Measurements from ENCODE around the gene TXNDC15.
A peak's percentile ranks its signal among the peaks of the same experiment; 100 is the strongest.
"Not testable (repeated sequence)": the region's sequence is repeated elsewhere in the genome, so short reads cannot be mapped to it uniquely, and the experiment has no call there.

TXNDC15 gene

DNA sequence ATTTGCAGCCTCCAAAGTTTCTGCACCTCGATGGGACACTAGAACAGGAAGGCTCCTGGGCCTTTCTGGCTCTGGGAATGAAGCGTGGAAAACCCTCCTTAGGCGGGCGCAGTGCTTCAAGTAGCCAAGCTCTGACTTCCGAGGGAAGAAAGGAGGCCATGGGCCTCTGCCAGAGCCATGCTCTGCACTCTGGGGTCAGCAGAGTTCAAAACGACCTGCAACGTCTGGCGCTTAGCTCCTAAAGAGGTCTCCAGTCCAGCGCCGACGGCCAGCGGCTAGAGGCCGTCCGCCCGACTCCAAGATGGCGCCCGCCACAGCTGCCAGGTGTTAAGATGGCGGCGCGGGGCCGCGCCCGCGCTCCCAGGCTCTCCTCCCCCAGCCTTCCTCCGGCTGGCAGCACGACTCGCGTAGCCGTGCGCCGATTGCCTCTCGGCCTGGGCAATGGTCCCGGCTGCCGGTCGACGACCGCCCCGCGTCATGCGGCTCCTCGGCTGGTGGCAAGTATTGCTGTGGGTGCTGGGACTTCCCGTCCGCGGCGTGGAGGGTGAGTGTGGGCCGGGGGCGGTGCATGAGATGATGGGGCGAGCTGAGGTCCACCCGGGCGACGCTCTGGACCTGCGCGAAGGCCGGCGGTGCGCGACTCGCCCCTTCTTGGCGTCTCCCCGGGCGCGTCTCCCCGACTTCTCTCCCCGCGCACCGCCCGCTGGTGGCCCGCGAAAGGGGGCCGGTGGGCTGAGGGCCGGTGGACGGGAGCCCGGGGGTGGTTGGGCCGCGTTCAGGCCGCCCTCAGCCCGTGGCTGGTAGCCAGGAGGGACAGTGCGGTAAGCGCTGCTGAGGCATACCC is at the start of gene TXNDC15:
Gene TXNDC15 (plus strand): TSS at position 385 of the 844 bp plus-strand sequence. CDS start 57 bp downstream, at position 442.
- Histone ChIP-seq H3K9me3 (no peaks in the 10 kb centered on the region), H3K27me3 (no peaks in the 10 kb centered on the region), H3K27ac (peak within 1 kb of the TSS; percentile 95), H3K4me1 (peaks cover 32% of the 10 kb centered on the region), H3K36me3 (no peaks in the 10 kb centered on the region), H4K20me1 (peaks cover 5% of the 10 kb centered on the region; the same call in 1 of the 2 replicates), H3K9ac (peak within 1 kb of the TSS; percentile 96), H3K4me2 (peak within 1 kb of the TSS; percentile 94), H3K4me3 (peak within 1 kb of the TSS; percentile 94)
- no peak for TF ChIP-seq Cebpa-rat (IDR thresholded peaks at IDR 0.05)

- no peaks in the 10 kb centered on the region for H4K20me1 ChIP-seq
- H3K36me3 ChIP-seq = peaks cover 90% of the 10 kb centered on the region
- no peaks in the 10 kb centered on the region for H3K27me3 ChIP-seq
- peaks cover 9% of the 10 kb centered on the region for H3K4me1 ChIP-seq
- no peak for TF ChIP-seq Cebpa-rat (IDR thresholded peaks at IDR 0.05)
- H3K9ac ChIP-seq = no peak overlapping the region
- no peak overlapping the region for H3K4me3 ChIP-seq
- H3K9me3 ChIP-seq = no peaks in the 10 kb centered on the region
- no peak overlapping the region for H3K27ac ChIP-seq
- H3K4me2 ChIP-seq = peak overlapping the region; percentile 20
Measured at GRCh38 chr5:134824681-134825080, 49.5 kb upstream of the TXNDC15 start.

DNA sequence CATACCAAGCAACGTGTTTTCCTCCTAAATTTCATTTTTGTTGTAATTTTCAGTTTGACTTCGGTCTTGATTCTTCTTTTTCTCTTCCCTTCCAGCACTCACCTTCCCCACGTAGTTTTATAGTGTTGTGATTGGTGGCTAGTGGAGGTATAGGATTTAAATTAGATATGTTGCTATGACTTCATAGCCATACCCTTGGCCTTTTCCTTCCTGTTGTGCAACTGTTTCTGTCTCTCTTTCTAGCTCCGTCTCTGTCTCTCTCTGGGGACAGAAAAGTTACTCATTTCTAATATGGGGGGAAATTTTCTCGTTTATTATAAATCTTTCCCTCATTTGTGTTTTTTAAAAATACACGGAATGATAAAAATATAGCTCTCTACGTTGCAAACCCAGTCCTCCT is 49.0 kb upstream of the TXNDC15 start:
- Histone ChIP-seq H3K36me3 (peaks cover 88% of the 10 kb centered on the region), H3K27me3 (no peaks in the 10 kb centered on the region), H3K4me1 (peaks cover 9% of the 10 kb centered on the region), H4K20me1 (no peaks in the 10 kb centered on the region), H3K4me2 (peak overlapping the region; percentile 20), H3K9me3 (no peaks in the 10 kb centered on the region), H3K27ac (no peak overlapping the region), H3K4me3 (no peak overlapping the region), H3K9ac (no peak overlapping the region)
- no peak for TF ChIP-seq Cebpa-rat (IDR thresholded peaks at IDR 0.05)

GRCh38 chr5:134833340-134834032 is 40.7 kb upstream of the TXNDC15 start:
- H3K4me2 ChIP-seq = no peak overlapping the region
- H3K36me3 ChIP-seq = peaks cover 74% of the 10 kb centered on the region
- H3K4me1 ChIP-seq = no peaks in the 10 kb centered on the region
- no peak for TF ChIP-seq Cebpa-rat (IDR thresholded peaks at IDR 0.05)
- H4K20me1 ChIP-seq = no peaks in the 10 kb centered on the region
- H3K27me3 ChIP-seq = no peaks in the 10 kb centered on the region
- H3K27ac ChIP-seq = no peak overlapping the region
- H3K9ac ChIP-seq = no peak overlapping the region
- no peak overlapping the region for H3K4me3 ChIP-seq
- no peaks in the 10 kb centered on the region for H3K9me3 ChIP-seq

DNA sequence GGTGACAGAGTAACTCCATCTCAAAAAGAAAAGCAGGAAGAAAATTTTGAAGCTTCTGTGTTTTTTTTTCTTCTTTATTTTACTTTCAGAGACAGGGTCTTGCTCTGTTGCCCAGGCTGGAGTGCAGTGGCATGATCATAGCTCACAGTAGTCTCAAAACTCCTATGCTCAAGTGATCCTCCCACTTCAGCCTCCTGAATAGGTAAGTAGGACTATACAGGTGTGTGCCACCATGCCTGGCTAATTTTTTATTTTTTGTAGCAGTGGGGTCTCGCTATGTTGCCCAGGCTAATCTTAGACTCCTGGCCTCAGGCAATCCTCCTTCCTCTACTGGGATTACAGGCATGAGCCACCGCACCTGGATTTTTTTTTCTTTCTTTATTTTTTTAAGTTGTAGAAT is 38.5 kb upstream of the TXNDC15 start:
- Histone ChIP-seq H3K4me3 (no peak overlapping the region), H3K36me3 (peaks cover 84% of the 10 kb centered on the region), H3K4me2 (no peak overlapping the region), H3K9me3 (no peaks in the 10 kb centered on the region), H4K20me1 (no peaks in the 10 kb centered on the region), H3K4me1 (no peaks in the 10 kb centered on the region), H3K27ac (no peak overlapping the region), H3K27me3 (no peaks in the 10 kb centered on the region), H3K9ac (no peak overlapping the region)
- no peak for TF ChIP-seq Cebpa-rat (IDR thresholded peaks at IDR 0.05)

DNA sequence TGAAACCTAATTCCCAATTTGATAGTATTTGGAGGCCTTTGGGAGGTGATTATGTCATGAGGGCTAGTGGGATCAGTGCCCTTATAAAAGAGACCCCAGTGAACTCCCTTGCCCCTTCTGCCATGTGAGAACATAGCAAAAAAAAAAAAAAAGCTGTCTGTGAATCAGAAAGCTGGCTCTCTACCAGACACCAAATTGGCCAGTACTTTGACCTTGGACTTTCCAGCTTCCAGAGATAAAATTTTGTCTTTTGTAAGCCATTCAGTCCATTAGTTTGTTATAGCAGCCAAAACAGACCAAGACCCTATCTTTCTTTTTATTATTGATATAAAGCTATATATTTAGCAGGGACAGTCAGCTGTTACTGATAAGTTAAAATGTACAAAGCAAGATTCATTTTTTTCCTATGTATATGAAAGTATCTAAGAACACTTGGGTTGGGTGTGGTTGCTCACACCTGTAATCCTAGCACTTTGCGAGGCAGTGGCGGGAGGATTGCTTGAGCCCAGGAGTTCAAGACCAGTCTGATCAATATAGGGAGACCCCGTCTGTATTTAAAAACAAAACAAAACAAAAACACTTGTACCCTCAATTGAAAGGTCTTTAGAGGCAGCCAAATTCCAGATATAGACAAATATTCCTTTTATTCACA is 36.5 kb upstream of the TXNDC15 start:
- Histone ChIP-seq H3K27ac (no peak overlapping the region), H3K9me3 (no peaks in the 10 kb centered on the region), H3K4me1 (no peaks in the 10 kb centered on the region), H4K20me1 (no peaks in the 10 kb centered on the region), H3K36me3 (peaks cover 78% of the 10 kb centered on the region), H3K9ac (no peak overlapping the region), H3K4me3 (no peak overlapping the region), H3K27me3 (no peaks in the 10 kb centered on the region), H3K4me2 (no peak overlapping the region)
- TF ChIP-seq Cebpa-rat (IDR thresholded peaks at IDR 0.05) = no peak

DNA sequence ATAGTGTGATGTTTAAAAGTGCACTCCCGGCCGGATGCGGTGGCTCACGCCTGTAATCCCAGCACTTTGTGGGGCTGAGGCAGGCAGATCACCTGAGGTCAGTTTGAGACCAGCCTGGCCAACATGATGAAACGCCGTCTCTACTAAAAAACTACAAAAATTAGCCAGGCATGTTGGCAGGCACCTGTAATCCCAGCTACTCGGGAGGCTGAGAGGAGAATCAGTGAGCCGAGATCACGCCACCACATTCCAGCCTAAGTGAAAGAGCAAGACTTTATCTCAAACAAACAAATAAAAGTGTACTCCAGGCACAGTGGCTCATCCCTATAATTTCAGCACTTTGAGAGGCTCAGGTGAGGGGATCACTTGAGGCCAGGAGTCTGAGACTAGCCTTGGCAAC is 35.8 kb upstream of the TXNDC15 start:
- H4K20me1 ChIP-seq, H3K27me3 ChIP-seq, H3K27ac ChIP-seq, H3K4me3 ChIP-seq, H3K4me1 ChIP-seq, H3K9ac ChIP-seq, H3K4me2 ChIP-seq, H3K9me3 ChIP-seq: not testable (repeated sequence)
- H3K36me3 ChIP-seq = peaks cover 71% of the 10 kb centered on the region

- Histone ChIP-seq H3K4me1 (peaks cover 6% of the 10 kb centered on the region), H4K20me1 (no peaks in the 10 kb centered on the region), H3K9ac (no peak overlapping the region), H3K9me3 (no peaks in the 10 kb centered on the region), H3K27ac (no peak overlapping the region), H3K4me3 (no peak overlapping the region), H3K36me3 (peaks cover 51% of the 10 kb centered on the region), H3K27me3 (no peaks in the 10 kb centered on the region), H3K4me2 (no peak overlapping the region)
- no peak for TF ChIP-seq Cebpa-rat (IDR thresholded peaks at IDR 0.05)
Measured at GRCh38 chr5:134840811-134841210, 33.4 kb upstream of the TXNDC15 start.

GRCh38 chr5:134844252-134844651 is 29.9 kb upstream of the TXNDC15 start:
- no peak overlapping the region for H3K4me2 ChIP-seq
- H3K36me3 ChIP-seq = peaks cover 34% of the 10 kb centered on the region
- no peak for TF ChIP-seq Cebpa-rat (IDR thresholded peaks at IDR 0.05)
- H3K4me1 ChIP-seq = peaks cover 26% of the 10 kb centered on the region
- H3K27me3 ChIP-seq = no peaks in the 10 kb centered on the region
- H3K9me3 ChIP-seq = no peaks in the 10 kb centered on the region
- no peak overlapping the region for H3K4me3 ChIP-seq
- no peak overlapping the region for H3K27ac ChIP-seq
- peaks cover 21% of the 10 kb centered on the region for H4K20me1 ChIP-seq
- H3K9ac ChIP-seq = peak overlapping the region; percentile 100; the same call in 1 of the 2 replicates
